OCI-LY1 (cell line): Measurements from ENCODE around the gene SLC25A38.

Experiments
- CTCF ChIP-seq: fragments of 200-600 bp; sonication (generic), shearing (Covaris generic); IDR thresholded peaks from 2 replicates; pipeline ENCODE4 v1.5.1; 2017; ENCODE audit warnings: mild to moderate bottlenecking, antibody characterized with exemption, low read length, moderate library complexity, mixed read lengths
- EZH2 ChIP-seq: fragments of 200-600 bp; sonication (generic), shearing (Covaris generic); IDR thresholded peaks from 2 replicates; pipeline ENCODE4 v1.8.0; 2017; ENCODE audit warnings: borderline replicate concordance, mixed run types, mild to moderate bottlenecking, antibody characterized with exemption, low read length, moderate library complexity, mixed read lengths

DNA sequence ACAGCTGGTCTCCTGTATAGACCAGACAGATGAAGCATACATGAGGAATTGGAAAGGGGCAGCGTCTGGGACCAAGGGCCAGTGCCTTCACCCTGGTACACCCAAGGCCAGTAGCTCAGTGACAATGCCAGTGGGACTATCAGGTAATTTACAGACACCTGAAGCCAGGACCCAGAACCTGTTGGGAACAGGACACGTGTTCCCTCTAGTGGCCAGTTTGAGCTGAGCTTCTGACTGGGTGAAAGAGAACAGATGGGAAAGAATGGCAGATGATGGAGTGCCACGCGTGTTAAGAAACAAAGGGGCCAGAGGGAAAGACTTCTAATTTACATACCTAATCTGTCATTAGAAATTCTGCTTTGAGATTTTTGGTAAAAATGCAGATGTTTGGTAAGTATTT is 5.1 kb upstream of the SLC25A38 start:
- peak; percentile 83 for TF ChIP-seq CTCF
- TF ChIP-seq EZH2: no peak
